AG09309 (cell line): ENCODE results near the gene MYLK2.

Source experiments
- DNase-seq: peaks from one replicate; pipeline ENCODE4 v3.0.0-alpha.2; 2010; ENCODE audit warnings: low read depth
- H3K4me3 ChIP-seq: 2 replicates; pipeline ENCODE4 v1.5.1; 2011; ENCODE audit warnings: mild to moderate bottlenecking, low read depth, low read length, moderate library complexity; ENCODE audit not compliant: control insufficient read depth
- TF ChIP-seq, protein P1 (sequence below): IDR thresholded peaks from 2 replicates; pipeline ENCODE4 v1.5.1; 2011; ENCODE audit warnings: mild to moderate bottlenecking, low read depth, low read length, inconsistent platforms; ENCODE audit not compliant: insufficient read depth, control insufficient read depth; ENCODE audit errors: missing control alignments

The MYLK2 gene

GRCh38 chr20:31853481-31853880 lies 34.3 kb downstream of the MYLK2 start:
- TF ChIP-seq, protein P1, sequence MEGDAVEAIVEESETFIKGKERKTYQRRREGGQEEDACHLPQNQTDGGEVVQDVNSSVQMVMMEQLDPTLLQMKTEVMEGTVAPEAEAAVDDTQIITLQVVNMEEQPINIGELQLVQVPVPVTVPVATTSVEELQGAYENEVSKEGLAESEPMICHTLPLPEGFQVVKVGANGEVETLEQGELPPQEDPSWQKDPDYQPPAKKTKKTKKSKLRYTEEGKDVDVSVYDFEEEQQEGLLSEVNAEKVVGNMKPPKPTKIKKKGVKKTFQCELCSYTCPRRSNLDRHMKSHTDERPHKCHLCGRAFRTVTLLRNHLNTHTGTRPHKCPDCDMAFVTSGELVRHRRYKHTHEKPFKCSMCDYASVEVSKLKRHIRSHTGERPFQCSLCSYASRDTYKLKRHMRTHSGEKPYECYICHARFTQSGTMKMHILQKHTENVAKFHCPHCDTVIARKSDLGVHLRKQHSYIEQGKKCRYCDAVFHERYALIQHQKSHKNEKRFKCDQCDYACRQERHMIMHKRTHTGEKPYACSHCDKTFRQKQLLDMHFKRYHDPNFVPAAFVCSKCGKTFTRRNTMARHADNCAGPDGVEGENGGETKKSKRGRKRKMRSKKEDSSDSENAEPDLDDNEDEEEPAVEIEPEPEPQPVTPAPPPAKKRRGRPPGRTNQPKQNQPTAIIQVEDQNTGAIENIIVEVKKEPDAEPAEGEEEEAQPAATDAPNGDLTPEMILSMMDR, result no peak
- H3K4me3 ChIP-seq, result no peak overlapping the region
- no peak for DNase-seq

DNA sequence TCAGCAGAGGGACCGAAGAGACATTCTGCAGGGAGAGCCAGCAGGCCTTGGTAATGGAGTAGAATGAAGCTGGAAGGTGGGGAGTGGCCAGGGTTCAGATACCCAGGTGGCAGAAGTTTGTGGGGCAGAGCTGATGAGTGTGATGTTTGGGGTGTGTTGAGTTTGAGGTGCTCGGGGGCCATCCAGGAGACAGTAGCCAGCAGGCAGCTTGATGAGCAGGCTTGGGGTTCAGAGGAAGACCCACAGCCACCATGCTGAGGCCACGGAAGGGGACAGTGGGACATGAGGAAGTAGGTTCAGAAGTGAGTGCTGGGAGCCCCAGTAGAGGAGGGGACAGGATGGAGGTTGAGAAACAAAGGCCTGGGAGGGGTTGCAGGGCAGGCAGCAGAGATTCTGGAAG lies 37.4 kb downstream of the MYLK2 start:
- no peak for DNase-seq
- TF ChIP-seq, protein P1, result no peak

GRCh38 chr20:31857861-31858759 lies 39.0 kb downstream of the MYLK2 start:
- H3K4me3 ChIP-seq, result no peak overlapping the region
- TF ChIP-seq, protein P1, result no peak
- no peak for DNase-seq

More for the DNA sequence above, 37.4 kb downstream of the MYLK2 start:
- no peak overlapping the region for H3K4me3 ChIP-seq

DNA sequence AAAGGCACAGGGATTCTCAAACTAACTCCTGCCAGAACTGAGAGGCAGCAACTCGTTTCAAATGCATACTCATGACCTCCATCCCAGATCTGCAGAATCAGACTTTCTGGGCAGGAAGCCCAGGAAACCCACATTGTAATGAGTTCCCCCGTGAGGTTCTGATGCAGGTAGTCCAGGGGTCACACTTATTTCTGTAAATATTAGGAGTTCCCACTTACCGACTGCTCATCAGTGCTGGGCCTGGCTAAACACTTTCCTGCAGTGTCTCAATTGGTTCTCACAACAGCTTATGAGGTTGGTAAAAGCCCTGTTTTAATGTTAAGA lies 39.6 kb downstream of the MYLK2 start:
- DNase-seq, result no peak
- TF ChIP-seq, protein P1, result no peak
- no peak overlapping the region for H3K4me3 ChIP-seq

DNA sequence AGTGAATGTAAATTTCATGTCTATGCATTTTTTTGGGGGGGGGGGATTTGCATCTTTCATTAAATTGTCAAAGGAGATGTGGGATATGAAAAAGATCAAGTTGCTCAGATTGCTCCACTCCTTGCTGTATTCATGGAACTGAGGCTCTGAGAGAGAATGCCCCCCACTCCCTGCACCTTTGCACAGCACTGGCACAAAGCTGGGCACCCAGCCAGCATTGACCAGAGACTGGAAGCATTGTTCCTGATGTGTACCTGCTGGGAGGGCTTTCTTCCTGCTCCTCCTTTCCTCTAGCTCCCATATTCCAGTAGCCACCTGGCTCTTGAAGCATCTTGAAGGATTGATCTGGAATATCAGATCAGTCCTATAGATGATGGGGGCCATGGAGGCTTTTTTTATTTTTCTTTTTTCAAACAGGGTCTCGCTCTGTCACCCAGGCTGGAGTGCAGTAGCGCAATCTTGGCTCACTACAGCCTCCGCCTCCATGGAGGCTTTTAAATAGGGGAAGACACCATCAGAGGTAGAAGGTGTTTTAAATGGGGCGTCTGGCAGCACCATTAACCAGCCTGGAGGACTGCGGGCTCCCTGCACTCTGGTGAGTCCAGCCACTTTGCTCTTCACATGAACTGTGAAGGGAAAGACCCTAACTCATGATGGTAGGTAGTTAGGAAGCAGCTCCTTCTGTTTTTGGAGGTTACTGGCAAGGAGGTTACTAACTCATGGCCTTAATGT lies 40.3 kb downstream of the MYLK2 start:
- no peak for DNase-seq
- TF ChIP-seq, protein P1, result no peak
- H3K4me3 ChIP-seq, result no peak overlapping the region

GRCh38 chr20:31859998-31860380 lies 40.8 kb downstream of the MYLK2 start:
- DNase-seq, result no peak
- no peak overlapping the region for H3K4me3 ChIP-seq
- TF ChIP-seq, protein P1, result no peak
